Activated CD4-positive, alpha-beta T cell treated with anti-CD3 and anti-CD28 coated beads for 1 hour (primary cell): ENCODE measurements around the gene DCLK2.
"Not testable (repeated sequence)": the region's sequence is repeated elsewhere in the genome, so short reads cannot be mapped to it uniquely, and the experiment has no call there.

Experiments
- DNase-seq: peaks from one replicate; pipeline ENCODE4 v3.0.0-alpha.2; 2020

The DCLK2 gene

DNA sequence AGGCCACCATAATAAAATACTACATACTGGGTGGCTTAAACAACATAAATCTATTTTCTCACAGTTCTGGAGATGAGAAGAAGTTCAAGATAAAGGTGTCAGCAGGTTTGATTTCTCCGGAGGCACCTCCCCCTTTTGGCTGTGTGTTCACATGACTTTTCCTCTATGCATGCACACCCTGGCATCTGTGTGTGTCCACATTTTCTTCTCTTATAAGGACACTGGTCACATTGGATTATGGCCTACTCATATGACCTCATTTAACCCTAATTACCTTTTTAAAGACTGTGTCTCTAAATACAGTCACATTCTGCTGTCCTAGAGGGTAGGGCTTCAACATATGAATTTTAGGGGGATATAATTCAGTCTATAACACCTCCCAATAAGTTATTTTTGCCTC, 79.8 kb downstream of the DCLK2 start:
- no peak for DNase-seq

GRCh38 chr4:150160473-150160872, 82.2 kb downstream of the DCLK2 start:
- no peak for DNase-seq

- no peak for DNase-seq
These were observed 82.9 kb downstream of the DCLK2 start for GRCh38 chr4:150161109-150161508.

- not testable (repeated sequence) for DNase-seq
These were observed 83.8 kb downstream of the DCLK2 start for GRCh38 chr4:150162020-150162419.

- DNase-seq: no peak
These were observed 85.8 kb downstream of the DCLK2 start for GRCh38 chr4:150164055-150164454.

GRCh38 chr4:150164956-150165629, 86.8 kb downstream of the DCLK2 start:
- DNase-seq: no peak

DNA sequence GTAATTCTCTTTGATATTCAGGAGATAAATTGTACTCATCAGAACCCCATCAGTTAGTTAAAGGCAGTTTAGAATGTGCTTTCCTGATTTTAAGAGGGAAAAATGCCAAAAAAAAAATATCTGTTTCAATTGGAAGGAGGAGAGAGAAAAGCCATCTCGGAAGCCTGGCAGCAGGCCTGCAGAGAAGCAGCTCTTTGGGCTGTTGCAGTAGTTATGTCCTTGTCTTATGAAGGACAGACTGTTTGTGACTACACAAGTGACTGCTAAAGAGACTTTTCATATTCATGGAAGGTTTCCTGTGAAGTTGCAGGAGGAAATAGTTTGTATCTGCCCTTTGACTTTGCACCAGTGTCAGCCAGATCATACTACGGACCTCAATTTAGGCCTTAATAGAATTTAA, 88.8 kb downstream of the DCLK2 start:
- no peak for DNase-seq

GRCh38 chr4:150173432-150173861, 95.2 kb downstream of the DCLK2 start:
- no peak for DNase-seq

- no peak for DNase-seq
These were observed 95.7 kb downstream of the DCLK2 start for GRCh38 chr4:150173982-150174398.

DNA sequence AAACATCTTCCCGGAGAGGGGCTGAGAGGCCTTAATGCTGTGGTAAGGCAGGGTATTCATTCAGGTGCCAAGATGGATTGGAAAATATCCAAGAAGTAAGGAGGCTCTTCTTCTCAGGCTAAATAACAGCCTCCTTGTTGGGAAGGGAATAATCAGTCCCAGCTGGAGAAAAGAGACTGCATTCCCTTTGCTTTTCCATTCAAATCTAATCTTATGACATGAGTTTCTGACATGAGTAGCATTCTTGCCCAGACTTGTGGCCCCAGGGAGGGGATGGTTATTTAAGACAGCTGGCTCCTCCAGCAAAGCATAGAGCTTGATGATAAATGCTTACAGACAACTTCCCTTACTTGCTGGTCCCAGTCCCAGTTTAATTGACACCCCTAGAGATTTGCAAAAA, 98.3 kb downstream of the DCLK2 start:
- no peak for DNase-seq

DNA sequence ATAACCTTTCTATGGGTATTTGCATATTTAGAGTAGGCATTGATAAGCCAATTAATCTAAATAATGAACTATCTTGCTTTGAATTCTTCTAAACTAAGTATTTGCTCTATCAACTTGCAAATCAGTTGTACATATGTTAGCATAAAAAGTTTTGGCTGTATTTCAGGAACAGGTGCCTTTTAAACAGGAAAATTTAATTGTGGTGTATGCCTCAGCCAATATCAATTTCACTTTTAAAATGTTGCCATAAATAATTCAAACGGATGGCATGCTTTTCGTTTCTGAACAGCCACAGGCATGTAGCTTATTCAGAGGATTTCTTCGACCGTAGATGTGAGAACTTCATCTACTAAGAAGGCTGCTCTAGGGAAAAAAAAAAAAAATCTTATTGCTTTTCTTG, 99.9 kb downstream of the DCLK2 start:
- no peak for DNase-seq

DNA sequence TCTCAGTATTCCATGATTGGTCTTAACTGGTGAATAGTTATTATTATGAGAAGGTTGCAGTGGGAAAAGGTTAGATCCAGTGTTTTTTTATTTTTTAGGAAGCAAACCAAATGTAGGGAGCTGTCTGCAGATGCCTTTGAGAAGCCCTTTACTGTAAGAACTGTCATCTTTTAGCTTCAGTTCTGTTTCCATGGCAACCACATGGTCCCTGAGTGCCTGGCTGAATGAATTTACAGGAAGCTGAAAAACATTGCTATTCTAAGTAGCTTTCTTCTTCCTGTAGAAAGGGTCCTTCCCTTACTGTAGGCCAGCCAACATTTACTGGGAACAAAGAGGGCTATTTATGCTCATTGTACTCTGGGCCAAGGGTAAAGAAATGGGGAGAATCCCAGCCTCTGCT, 103.3 kb downstream of the DCLK2 start:
- no peak for DNase-seq

DNA sequence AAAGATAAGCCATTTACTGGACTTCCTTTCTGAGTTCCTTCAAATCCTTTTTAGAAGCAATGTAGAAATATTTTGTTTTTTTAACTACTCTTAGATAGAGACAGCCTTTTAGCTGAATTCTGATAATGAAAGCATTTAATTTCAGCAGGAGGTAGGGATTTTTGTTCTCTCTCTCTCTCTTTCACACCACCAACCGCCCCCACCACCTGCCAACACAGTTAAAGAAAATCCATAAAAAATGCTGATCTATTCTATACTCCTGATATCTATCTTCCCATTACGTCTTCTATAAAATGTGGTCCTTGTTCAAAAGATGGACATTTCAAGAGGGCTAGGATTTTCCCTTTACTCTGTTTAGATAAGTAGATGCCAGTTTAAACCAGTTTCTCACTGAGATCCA, 104.5 kb downstream of the DCLK2 start:
- DNase-seq: no peak

- DNase-seq: not testable (repeated sequence)
These were observed 106.8 kb downstream of the DCLK2 start for GRCh38 chr4:150185033-150185432.

DNA sequence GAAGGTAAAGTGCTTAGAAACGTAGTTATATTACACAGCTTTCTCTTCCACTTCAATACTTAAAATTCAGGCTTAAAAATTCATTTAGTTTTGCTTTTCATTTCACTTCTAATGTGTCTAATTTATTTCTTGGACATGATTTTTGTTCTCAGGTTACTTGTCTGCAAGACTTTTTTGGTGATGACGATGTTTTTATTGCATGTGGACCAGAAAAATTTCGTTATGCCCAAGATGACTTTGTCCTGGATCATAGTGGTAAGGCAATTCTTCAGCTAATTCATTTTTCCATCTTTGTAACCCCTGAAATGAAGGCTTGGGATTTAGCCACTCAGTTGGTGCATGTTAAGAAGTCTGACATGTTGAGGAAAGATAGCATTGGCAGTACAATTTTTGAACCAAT, 114.7 kb downstream of the DCLK2 start:
- DNase-seq: no peak

GRCh38 chr4:150197256-150197655, 119.0 kb downstream of the DCLK2 start:
- not testable (repeated sequence) for DNase-seq

GRCh38 chr4:150199056-150199455, 120.8 kb downstream of the DCLK2 start:
- no peak for DNase-seq

- DNase-seq: no peak
These were observed 126.8 kb downstream of the DCLK2 start for GRCh38 chr4:150205016-150205415.

DNA sequence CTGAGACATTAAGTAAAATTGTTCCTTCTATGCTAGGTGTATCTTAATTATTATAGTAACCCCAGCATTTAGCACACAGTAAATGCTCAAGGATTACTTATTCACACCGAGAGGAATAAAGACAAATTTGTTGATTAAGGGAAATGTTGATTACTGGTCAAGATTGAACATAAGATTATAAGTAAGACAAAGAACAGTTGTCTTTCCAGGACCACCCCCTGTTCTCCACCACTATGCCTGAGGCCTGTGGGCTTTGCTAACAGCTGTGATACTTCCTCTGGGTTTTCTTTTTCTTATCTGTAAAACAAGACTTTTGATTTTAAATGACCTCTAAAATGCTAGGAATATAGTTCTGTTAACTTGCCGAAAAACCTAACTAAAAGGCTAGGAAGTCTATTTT, 128.0 kb downstream of the DCLK2 start:
- DNase-seq: no peak

- no peak for DNase-seq
These were observed 128.7 kb downstream of the DCLK2 start for GRCh38 chr4:150206954-150207353.

DNA sequence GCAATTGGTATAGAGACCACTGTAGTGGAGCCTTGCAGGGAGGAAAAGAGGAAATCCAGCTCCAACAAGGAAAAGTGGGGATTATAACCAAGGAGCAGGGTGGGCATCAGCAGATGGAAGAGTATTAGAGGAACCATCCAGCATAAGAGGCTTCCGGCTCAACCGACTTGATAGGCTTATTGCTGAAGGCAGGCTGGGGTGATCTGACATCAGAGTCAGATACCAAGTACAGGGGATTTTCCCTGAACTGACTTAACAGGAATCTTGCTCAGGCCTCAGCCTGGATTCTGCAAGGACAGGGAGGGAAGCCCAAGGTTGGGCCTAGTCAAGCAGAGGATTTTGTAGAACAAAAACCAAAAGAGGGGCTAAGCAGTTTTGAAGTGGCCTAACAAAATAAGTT, 129.6 kb downstream of the DCLK2 start:
- DNase-seq: no peak

DNA sequence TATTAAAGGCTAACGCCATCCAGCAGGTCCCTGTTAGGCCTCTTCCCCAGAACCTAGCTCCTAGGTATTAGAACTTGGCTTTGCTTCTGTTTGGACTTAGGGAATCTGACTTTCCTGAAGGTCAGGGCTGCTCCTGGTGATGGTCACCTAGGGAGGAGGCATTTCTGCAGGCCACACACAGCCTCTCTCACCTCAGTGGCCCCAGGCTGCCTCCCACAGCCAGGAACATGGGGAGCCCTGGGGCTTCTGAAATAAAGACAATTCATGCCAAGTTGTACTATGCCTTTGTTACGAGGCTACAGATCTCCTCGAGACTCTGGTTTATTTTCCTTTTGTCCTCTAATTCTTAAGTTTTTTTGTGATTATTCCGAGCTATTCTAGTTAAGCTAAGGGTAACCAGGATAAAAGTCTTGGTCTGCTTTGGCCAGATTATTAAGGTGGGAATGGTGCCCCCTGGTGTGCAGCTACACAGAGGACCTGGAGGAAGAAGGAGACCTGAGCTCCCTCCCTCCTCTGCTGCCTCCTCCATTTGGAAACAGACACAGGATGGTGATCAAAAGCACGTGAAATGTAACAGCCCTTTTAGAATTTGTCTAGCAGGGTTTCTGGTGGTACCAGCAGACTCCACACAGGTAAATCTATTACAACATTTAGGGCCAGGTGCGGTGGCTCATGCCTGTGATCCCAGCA, 131.0 kb downstream of the DCLK2 start:
- DNase-seq: no peak

GRCh38 chr4:150211016-150211415, 132.8 kb downstream of the DCLK2 start:
- DNase-seq: no peak

GRCh38 chr4:150211799-150212445, 133.7 kb downstream of the DCLK2 start:
- no peak for DNase-seq
